UCSD-AML1 (cell line): ENCODE measurements around the gene CDH18.

Experiments
- DNase-seq: peaks from one replicate; lab custom pipeline; 2025; ENCODE audit not compliant: unreplicated experiment; lab: John Stamatoyannopoulos, UW

Gene CDH18

DNA sequence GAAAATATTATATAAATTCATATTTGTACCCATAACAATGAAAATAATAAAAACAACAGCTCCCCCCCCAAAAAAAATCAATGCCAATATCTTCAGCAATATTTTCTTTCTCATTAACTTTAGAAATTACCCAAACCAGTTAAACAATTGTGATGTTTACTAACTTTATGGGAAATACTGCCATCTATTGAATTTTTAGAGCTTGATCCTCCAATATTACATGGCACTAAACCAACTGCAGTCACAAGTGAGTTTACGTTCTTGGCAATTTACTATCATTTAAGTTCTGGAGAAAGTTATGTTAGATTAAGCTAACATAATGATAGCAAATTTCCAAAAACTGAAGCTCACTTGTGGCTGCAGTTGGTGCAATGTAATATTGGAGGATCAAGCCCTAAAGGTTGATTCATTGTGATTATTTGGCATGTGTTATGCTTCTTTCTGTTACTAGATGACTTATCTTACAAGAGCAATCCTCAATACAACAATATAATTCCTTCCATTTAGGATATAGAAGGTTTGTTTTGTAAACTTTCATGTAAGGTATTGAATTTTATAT, 379.5 kb downstream of the CDH18 start:
- DNase-seq = no peak

DNA sequence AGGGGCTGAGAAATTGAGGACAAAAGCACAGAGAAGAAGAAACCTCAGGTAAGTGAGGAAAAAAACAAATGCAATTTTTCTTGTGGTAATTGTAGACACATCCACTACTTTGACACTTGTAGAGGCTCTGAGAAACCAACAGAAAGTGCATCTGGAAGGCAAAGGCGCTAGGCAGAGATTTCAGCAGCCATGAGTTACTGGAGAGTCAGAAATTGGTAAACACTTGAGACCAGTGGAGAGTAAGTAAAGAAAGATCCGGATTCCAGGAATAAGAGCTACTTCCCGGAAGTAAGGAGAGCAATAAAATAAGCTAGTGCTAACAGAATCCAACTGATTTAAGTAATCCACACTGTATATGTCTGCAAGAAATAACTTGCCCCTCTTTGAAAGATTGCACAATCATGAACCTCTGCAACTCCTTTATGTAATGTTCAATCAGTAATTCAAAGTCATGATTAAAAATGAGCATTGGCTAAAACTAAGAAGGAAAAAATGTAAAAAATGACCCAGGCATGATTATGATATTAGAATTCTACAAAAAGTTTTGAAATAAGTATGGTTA, 382.1 kb downstream of the CDH18 start:
- DNase-seq = no peak

DNA sequence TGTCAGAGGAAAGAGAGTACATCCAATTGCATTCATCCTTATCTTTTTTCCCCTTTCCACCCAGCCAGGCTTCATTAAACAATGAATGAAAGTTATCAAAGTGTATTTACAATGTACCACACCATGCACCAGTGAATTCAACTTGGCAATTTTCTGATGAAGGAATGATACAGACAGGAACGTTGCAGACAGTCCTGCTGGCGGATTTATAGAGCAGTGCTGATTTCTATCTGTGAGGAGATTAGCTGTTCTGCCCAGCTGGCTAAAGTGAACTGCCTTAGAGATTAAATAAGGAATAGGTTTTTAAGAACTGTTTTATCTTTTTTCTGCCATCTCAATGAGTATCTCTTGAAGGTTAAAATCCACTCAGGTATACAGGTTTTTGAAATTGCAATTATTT, 403.9 kb downstream of the CDH18 start:
- no peak for DNase-seq

DNA sequence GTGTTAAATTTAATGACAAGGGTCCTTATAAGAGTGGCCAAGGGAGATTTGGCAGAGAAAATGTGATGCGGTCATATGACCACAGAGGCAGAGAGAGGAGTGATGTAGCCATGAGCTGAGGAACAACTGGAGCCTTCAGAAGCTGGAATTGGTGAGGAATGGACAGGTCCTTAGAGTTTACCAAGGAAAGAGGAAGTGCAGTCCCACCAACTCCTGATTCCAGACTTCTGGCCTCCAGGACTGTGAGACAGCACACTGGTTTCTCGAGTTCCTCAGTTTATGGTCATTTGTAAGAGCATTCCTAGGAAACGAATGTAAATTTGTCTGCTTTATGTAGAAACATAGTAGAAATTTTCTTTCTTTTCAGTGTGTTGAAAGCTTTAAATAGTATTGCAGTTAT, 410.1 kb downstream of the CDH18 start:
- DNase-seq = no peak

GRCh38 chr5:19568004-19568403, 420.0 kb downstream of the CDH18 start:
- DNase-seq = no peak

DNA sequence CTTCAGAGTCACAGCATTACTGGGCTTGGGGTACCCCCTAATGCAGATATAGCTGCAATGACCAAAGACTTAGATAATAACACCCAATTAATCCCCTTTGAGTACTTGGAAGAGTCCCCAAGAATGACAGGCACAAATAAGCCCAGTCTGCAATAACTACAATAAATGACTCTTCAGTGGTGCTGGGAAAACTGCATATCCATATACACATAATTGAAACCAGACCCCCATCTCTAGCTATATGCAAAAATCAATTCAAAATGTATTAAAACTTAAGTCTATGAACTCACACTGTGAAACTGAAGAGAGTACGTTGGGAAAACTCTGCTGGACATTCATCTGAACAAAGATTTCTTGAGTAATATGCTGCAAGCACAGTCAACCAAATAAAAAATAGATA, 422.5 kb downstream of the CDH18 start:
- DNase-seq = no peak

DNA sequence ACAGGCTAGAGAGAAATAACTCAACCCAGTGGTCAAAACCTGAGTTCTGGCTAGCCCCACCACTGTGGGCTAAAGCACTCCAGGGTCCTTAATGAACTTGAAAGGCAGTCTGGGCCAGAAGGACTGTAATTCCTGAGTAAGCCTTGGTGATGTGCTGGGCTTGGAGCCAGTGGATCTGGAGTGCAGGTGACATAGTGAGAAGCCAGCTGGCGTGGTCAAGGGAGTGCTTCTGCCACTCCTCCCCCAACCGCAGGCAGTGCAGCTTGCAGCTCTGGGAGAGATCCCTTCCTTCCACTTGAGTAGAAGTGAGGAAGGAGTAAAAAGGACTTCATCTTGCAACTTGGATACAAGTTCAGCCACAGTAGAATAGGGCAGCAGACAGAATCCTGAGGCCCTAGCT, 424.0 kb downstream of the CDH18 start:
- DNase-seq = no peak

- DNase-seq = no peak
These were observed 432.1 kb downstream of the CDH18 start for GRCh38 chr5:19555876-19556275.

GRCh38 chr5:19555436-19555835, 432.6 kb downstream of the CDH18 start:
- DNase-seq = no peak

- no peak for DNase-seq
These were observed 433.5 kb downstream of the CDH18 start for GRCh38 chr5:19554524-19554923.

- no peak for DNase-seq
These were observed 440.4 kb downstream of the CDH18 start for GRCh38 chr5:19547640-19548039.

DNA sequence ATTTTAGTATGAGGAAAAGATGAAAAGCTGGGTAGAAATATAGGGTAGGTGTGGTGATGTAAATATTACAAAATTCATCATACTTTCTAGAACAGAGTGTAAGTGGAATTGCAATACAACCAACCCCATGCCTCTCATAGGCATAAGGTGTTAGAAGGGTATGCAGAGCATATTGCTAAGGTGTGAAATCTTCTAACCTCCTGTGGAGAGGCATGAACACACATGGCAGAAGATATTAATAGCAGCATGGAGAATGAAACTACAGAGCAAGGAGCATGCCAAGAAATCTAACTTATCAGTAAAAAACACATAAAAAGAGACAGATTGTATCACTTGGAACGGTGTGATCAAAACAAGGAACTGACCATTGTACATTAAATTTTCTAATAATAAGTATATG, 441.5 kb downstream of the CDH18 start:
- no peak for DNase-seq

GRCh38 chr5:19538607-19539006, 449.4 kb downstream of the CDH18 start:
- DNase-seq = no peak

DNA sequence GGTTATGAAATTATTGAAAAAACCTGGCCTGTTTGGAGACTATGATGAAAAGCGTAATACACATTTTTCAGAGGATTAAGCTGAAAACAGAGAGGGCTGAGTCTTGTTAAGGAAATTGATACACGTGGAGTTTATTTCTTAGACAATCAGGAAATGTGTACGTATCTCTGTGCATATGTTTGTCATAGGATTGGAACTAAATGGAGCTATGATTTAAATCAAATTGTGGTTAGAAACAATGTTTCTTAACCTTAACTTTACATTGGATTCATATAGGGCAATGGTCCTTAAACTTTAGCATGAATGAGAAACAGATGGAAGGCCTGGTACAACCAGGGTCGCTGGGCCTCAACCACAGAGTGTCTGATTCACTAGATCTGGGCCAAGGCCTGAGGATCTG, 451.6 kb downstream of the CDH18 start:
- no peak for DNase-seq

- no peak for DNase-seq
These were observed 453.2 kb downstream of the CDH18 start for GRCh38 chr5:19534751-19535150.

DNA sequence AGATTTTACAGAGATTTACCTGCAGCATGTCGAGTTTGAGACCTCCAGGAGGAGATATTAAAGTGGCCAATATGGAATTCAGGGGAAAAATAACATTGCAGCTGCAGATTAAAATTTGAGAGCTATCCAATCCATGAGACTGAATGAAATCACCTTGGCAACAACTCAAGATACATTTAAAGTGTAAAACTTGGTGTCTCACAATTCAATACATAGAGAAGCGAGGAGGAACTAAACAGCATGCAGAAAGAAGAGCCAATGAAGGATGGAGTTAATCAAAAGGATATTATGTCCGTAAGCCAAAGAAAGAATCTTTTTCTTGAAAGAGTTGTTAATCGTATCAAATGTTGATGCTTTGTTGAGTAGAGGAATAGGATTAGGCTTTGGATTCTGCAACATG, 455.1 kb downstream of the CDH18 start:
- DNase-seq = no peak

GRCh38 chr5:19531374-19531952, 456.5 kb downstream of the CDH18 start:
- no peak for DNase-seq

GRCh38 chr5:19519448-19519847, 468.6 kb downstream of the CDH18 start:
- DNase-seq = no peak

GRCh38 chr5:19498852-19499251, 489.1 kb downstream of the CDH18 start:
- no peak for DNase-seq

- DNase-seq = no peak
These were observed 490.7 kb downstream of the CDH18 start for GRCh38 chr5:19497229-19497815.

DNA sequence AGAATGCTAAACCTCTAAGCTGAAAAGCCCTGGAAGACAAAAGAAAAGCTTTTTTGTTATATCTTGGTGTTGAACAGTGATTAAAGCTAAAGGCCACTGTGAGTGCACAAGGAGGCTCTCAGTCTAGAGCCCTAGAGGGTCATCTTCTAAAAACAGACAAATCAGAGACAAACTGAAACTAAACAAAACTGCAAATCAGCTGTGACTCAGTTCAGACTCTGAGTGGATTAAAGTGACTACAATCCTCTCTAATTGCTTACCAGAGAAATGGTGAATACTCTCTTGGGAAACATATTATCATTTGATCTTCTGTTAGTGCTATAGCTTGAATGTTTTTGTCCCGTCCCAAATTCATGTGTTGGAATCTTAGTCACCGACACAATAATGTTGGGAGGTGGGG, 491.9 kb downstream of the CDH18 start:
- DNase-seq = no peak

DNA sequence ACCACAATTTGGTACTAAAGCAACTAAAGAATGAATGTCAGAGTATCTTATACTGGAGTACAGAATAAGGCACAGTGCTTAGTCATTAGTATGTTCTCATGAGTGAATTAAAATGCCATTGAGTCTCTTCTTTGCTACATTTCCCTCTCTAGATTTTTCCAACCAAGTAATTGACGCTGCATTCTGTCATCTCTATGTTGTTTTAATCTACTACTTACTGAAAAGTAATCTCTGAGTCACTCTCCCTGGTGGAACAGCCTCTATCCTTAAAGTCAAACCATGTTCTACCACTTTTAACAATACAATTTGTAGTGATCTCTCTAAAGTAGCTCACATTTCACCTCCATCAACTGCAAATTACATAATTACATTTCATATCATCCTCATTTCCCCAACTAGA, 495.1 kb downstream of the CDH18 start:
- no peak for DNase-seq

DNA sequence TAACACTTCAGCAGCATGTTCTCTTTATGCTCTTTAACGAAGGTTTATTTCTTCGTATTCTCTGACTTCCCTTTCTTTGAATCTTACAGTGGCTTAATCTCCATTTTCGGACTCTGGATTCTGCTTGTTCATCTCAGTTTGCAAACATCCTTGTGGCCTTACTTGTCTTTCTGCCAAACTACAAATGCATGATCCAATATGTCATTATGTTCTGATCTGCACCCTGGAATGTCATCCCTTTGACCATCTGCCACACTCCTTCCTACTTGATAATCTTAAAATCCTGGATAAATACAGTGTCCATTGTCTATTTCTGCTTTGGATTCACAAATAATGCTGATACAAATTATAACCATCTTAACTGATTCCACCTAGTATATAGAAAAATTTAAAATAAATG, 499.2 kb downstream of the CDH18 start:
- no peak for DNase-seq
